HEK293 (cell line): ENCODE data around the gene WTAP.

Experiments used
- OVOL3 ChIP-seq: fragments of 450-650 bp; formaldehyde crosslinking; IDR thresholded peaks from 2 replicates; pipeline ENCODE4 v1.5.1; 2016; ENCODE audit warnings: missing biosample characterization, missing genetic modification characterization
- PRDM2 ChIP-seq: fragments of 450-650 bp; formaldehyde crosslinking; IDR thresholded peaks from 2 replicates; pipeline ENCODE4 v1.5.1; 2016; ENCODE audit warnings: missing biosample characterization, missing genetic modification characterization, borderline replicate concordance
- SP2 ChIP-seq: fragments of 450-650 bp; formaldehyde crosslinking; IDR thresholded peaks from 2 replicates; pipeline ENCODE4 v1.5.1; 2016; ENCODE audit warnings: missing biosample characterization, missing genetic modification characterization
- ZBTB20 ChIP-seq: fragments of 450-650 bp; formaldehyde crosslinking; IDR thresholded peaks from 2 replicates; pipeline ENCODE4 v1.5.1; 2016; ENCODE audit warnings: missing biosample characterization, missing genetic modification characterization
- ZFHX2 ChIP-seq: fragments of 450-650 bp; formaldehyde crosslinking; conservative IDR thresholded peaks from 2 replicates; pipeline ENCODE4 v1.5.1; 2016; ENCODE audit warnings: missing biosample characterization, missing genetic modification characterization
- ZIC2 ChIP-seq: fragments of 450-650 bp; formaldehyde crosslinking; IDR thresholded peaks from 2 replicates; pipeline ENCODE4 v1.5.1; 2016; ENCODE audit warnings: missing biosample characterization, missing genetic modification characterization
- ZNF169 ChIP-seq: fragments of 450-650 bp; formaldehyde crosslinking; IDR thresholded peaks from 2 replicates; pipeline ENCODE4 v1.5.1; 2016; ENCODE audit warnings: missing biosample characterization, missing genetic modification characterization
- ZNF18 ChIP-seq: fragments of 450-650 bp; formaldehyde crosslinking; IDR thresholded peaks from 2 replicates; pipeline ENCODE4 v1.5.1; 2016; ENCODE audit warnings: missing biosample characterization, missing genetic modification characterization
- ZNF23 ChIP-seq: fragments of 450-650 bp; formaldehyde crosslinking; IDR thresholded peaks from 2 replicates; pipeline ENCODE4 v1.5.1; 2016; ENCODE audit warnings: missing biosample characterization, missing genetic modification characterization, borderline replicate concordance
- ZNF426 ChIP-seq: fragments of 450-650 bp; formaldehyde crosslinking; IDR thresholded peaks from 2 replicates; pipeline ENCODE4 v1.5.1; 2017; ENCODE audit warnings: missing biosample characterization, missing genetic modification characterization, mild to moderate bottlenecking, inconsistent platforms, moderate library complexity
- ZNF501 ChIP-seq: fragments of 450-650 bp; formaldehyde crosslinking; IDR thresholded peaks from 2 replicates; pipeline ENCODE4 v1.5.1; 2016; ENCODE audit warnings: missing biosample characterization, missing genetic modification characterization
- ZNF544 ChIP-seq: fragments of 450-650 bp; formaldehyde crosslinking; IDR thresholded peaks from 2 replicates; pipeline ENCODE4 v1.5.0; 2017; ENCODE audit warnings: missing biosample characterization, missing genetic modification characterization
- ZNF549 ChIP-seq: fragments of 450-650 bp; IDR thresholded peaks from 2 replicates; pipeline ENCODE4 v1.5.1; 2018; ENCODE audit warnings: missing biosample characterization, missing genetic modification characterization, mild to moderate bottlenecking, inconsistent platforms, moderate library complexity
- ZNF76 ChIP-seq: fragments of 450-650 bp; formaldehyde crosslinking; IDR thresholded peaks from 2 replicates; pipeline ENCODE4; 2016; ENCODE audit warnings: low read depth, missing biosample characterization, missing genetic modification characterization, borderline replicate concordance
- ZSCAN30 ChIP-seq: fragments of 450-650 bp; IDR thresholded peaks from 2 replicates; pipeline ENCODE4 v1.5.1; 2018; ENCODE audit warnings: missing biosample characterization, mild to moderate bottlenecking, missing genetic modification characterization, moderate library complexity
- TF ChIP-seq, protein P1 (sequence below): fragments of 450-650 bp; formaldehyde crosslinking; IDR thresholded peaks from 2 replicates; pipeline ENCODE4 v1.5.1; 2016; ENCODE audit warnings: missing biosample characterization, missing genetic modification characterization
- TF ChIP-seq, protein P2 (sequence below): fragments of 450-650 bp; formaldehyde crosslinking; IDR thresholded peaks from 2 replicates; pipeline ENCODE4 v1.5.1; 2016; ENCODE audit warnings: missing biosample characterization, missing genetic modification characterization
- TF ChIP-seq, protein P3 (sequence below): fragments of 450-650 bp; formaldehyde crosslinking; IDR thresholded peaks from 2 replicates; pipeline ENCODE4 v1.5.1; 2016; ENCODE audit warnings: missing biosample characterization, missing genetic modification characterization
- TF ChIP-seq, protein P4 (sequence below): fragments of 450-650 bp; formaldehyde crosslinking; IDR thresholded peaks from 2 replicates; pipeline ENCODE4 v1.5.1; 2016; ENCODE audit warnings: missing biosample characterization, missing genetic modification characterization
- TF ChIP-seq, protein P5 (sequence below): fragments of 450-650 bp; formaldehyde crosslinking; IDR thresholded peaks from 2 replicates; pipeline ENCODE4; 2016; ENCODE audit warnings: missing biosample characterization, missing genetic modification characterization

WTAP gene

DNA sequence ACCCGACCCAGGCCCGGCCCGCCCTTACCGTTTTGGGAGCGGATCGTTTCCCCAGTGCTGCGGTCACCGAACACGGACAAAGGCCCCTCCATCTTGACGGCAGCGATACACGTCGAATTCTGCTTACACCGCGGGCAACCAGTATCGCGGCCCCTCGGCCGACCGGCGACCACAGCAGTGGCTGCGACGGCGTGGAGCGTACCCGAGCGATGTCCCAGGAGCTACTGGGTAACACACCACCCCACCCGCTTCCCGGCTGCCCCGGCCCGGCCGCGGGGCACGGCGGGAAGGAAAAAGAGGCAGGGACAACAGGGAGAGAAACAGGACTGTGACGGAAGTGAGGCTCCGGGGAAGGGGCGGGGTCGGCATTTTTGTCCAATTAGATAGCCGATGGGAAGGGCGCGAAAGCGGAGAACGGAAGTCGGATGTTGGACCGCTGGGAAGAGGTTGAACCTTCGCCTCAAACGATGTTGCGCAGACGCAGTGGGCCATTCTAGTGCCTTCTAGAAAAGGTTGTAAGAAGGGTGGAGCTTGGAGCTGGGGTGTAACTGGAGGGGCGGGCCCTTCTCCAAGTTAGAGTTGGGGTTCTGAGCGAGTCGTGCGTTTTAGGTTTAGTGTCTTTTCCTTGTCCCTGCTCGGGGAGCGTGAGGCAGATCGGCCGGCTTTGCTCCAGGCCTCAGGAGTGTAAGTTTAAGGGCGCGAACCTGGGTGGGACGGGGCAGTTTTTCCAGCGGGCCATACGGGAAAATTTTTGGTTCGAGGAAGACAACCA is 62.3 kb downstream of the WTAP start, which contains the start of gene TCP1 (continued):
- TF ChIP-seq, protein P1, sequence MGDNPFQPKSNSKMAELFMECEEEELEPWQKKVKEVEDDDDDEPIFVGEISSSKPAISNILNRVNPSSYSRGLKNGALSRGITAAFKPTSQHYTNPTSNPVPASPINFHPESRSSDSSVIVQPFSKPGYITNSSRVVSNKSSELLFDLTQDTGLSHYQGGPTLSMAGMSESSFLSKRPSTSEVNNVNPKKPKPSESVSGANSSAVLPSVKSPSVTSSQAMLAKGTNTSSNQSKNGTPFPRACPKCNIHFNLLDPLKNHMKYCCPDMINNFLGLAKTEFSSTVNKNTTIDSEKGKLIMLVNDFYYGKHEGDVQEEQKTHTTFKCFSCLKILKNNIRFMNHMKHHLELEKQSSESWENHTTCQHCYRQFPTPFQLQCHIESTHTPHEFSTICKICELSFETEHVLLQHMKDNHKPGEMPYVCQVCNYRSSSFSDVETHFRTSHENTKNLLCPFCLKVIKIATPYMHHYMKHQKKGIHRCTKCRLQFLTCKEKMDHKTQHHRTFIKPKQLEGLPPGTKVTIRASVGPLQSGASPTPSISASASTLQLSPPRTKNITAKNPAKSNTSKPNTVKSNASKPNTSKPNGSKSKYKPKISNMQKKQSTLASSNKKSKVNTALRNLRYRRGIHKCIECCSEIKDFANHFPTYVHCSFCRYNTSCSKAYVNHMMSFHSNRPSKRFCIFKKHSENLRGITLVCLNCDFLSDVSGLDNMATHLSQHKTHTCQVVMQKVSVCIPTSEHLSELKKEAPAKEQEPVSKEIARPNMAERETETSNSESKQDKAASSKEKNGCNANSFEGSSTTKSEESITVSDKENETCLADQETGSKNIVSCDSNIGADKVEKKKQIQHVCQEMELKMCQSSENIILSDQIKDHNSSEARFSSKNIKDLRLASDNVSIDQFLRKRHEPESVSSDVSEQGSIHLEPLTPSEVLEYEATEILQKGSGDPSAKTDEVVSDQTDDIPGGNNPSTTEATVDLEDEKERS = no peak
- no peak for TF ChIP-seq ZNF23 (tag by site-specific recombination)
- no peak for TF ChIP-seq ZNF544 (tag by site-specific recombination)
- TF ChIP-seq, protein P2, sequence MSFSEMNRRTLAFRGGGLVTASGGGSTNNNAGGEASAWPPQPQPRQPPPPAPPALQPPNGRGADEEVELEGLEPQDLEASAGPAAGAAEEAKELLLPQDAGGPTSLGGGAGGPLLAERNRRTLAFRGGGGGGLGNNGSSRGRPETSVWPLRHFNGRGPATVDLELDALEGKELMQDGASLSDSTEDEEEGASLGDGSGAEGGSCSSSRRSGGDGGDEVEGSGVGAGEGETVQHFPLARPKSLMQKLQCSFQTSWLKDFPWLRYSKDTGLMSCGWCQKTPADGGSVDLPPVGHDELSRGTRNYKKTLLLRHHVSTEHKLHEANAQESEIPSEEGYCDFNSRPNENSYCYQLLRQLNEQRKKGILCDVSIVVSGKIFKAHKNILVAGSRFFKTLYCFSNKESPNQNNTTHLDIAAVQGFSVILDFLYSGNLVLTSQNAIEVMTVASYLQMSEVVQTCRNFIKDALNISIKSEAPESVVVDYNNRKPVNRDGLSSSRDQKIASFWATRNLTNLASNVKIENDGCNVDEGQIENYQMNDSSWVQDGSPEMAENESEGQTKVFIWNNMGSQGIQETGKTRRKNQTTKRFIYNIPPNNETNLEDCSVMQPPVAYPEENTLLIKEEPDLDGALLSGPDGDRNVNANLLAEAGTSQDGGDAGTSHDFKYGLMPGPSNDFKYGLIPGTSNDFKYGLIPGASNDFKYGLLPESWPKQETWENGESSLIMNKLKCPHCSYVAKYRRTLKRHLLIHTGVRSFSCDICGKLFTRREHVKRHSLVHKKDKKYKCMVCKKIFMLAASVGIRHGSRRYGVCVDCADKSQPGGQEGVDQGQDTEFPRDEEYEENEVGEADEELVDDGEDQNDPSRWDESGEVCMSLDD (tag by site-specific recombination) = no peak; the same call in 1 of the 2 replicates
- 0 out of 2 replicates have a peak, but pooled peaks have one; percentile 54 for TF ChIP-seq ZSCAN30 (tag by site-specific recombination)
- TF ChIP-seq, protein P3, sequence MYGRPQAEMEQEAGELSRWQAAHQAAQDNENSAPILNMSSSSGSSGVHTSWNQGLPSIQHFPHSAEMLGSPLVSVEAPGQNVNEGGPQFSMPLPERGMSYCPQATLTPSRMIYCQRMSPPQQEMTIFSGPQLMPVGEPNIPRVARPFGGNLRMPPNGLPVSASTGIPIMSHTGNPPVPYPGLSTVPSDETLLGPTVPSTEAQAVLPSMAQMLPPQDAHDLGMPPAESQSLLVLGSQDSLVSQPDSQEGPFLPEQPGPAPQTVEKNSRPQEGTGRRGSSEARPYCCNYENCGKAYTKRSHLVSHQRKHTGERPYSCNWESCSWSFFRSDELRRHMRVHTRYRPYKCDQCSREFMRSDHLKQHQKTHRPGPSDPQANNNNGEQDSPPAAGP (tag by site-specific recombination) = peak; percentile 26; the same call in 1 of the 2 replicates
- no peak for TF ChIP-seq ZNF169
- no peak for TF ChIP-seq ZNF549 (tag by site-specific recombination)
- TF ChIP-seq OVOL3 (tag by site-specific recombination) = no peak
- peak; percentile 46; the same call in 1 of the 2 replicates for TF ChIP-seq ZNF18 (tag by site-specific recombination)
- peak; percentile 99 for TF ChIP-seq ZNF76
- no peak for TF ChIP-seq ZIC2 (tag by site-specific recombination)
- TF ChIP-seq, protein P4, sequence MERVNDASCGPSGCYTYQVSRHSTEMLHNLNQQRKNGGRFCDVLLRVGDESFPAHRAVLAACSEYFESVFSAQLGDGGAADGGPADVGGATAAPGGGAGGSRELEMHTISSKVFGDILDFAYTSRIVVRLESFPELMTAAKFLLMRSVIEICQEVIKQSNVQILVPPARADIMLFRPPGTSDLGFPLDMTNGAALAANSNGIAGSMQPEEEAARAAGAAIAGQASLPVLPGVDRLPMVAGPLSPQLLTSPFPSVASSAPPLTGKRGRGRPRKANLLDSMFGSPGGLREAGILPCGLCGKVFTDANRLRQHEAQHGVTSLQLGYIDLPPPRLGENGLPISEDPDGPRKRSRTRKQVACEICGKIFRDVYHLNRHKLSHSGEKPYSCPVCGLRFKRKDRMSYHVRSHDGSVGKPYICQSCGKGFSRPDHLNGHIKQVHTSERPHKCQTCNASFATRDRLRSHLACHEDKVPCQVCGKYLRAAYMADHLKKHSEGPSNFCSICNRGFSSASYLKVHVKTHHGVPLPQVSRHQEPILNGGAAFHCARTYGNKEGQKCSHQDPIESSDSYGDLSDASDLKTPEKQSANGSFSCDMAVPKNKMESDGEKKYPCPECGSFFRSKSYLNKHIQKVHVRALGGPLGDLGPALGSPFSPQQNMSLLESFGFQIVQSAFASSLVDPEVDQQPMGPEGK = 0 out of 2 replicates have a peak, but pooled peaks have one; percentile 68
- peak; percentile 98 for TF ChIP-seq SP2 (tag by site-specific recombination)
- TF ChIP-seq ZFHX2 (tag by site-specific recombination) = no peak
- no peak for TF ChIP-seq ZNF426 (tag by site-specific recombination)
- no peak for TF ChIP-seq PRDM2
- 0 out of 2 replicates have a peak, but pooled peaks have one; percentile 29 for TF ChIP-seq ZBTB20 (tag by site-specific recombination)
- TF ChIP-seq, protein P5, sequence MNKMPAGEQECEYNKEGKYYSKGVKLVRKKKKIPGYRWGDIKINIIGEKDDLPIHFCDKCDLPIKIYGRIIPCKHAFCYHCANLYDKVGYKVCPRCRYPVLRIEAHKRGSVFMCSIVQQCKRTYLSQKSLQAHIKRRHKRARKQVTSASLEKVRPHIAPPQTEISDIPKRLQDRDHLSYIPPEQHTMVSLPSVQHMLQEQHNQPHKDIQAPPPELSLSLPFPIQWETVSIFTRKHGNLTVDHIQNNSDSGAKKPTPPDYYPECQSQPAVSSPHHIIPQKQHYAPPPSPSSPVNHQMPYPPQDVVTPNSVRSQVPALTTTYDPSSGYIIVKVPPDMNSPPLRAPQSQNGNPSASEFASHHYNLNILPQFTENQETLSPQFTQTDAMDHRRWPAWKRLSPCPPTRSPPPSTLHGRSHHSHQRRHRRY (tag by site-specific recombination) = no peak
- no peak; the same call in 1 of the 2 replicates for TF ChIP-seq ZNF501
